ENCODE data around the gene DGKD. TPM values are rescaled to one million over a fixed set of nuclear protein-coding genes. Genes with fewer than 3 reads are reported as not detected.

DGKD gene
- total RNA-seq, 1 experiment from 2014 or later: 41.4 TPM

DNA sequence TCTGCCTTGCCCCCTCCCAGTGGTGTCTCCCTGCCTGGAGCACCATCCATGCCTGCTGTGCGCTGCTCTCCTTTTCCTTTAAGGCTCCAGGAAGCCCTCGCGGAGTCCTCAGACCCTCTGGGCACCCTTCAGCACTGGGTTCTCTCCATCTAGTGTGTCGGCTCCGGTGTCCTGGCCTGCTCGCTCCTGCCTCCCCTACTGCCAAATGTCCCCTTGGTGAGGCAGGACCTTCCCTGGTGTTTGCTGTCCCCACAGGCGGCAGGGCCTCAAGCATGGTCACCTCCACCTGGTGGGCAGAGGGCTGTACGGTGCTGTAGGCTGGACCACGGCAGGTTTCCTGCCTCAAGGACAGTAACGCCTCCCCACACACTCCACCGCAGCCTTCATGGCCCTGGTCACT, 90.2 kb downstream of the DGKD start:
- Mint-ChIP-seq H3K4me3 (no peak overlapping the region), H3K9me3 (no peaks in the 10 kb centered on the region), H3K4me1 (peaks cover 8% of the 10 kb centered on the region), H3K36me3 (peaks cover 17% of the 10 kb centered on the region), H3K27ac (no peak overlapping the region; the same call in 1 of the 2 replicates), H3K27me3 (ENCODE audit: low read depth) (no peaks in the 10 kb centered on the region)
- ChIA-PET CTCF (interaction anchor here (1.0 to 3.6 kb wide), 5 partner anchors 24 to 388 kb away, joined by 3 to 32 read pairs (median 21); partner anchors contain the start of gene DGKD), POLR2A (no interaction called here)
- ATAC-seq: no peak
- DNase-seq (ENCODE audit: low spot score): no peak
- TF ChIP-seq, protein P1, sequence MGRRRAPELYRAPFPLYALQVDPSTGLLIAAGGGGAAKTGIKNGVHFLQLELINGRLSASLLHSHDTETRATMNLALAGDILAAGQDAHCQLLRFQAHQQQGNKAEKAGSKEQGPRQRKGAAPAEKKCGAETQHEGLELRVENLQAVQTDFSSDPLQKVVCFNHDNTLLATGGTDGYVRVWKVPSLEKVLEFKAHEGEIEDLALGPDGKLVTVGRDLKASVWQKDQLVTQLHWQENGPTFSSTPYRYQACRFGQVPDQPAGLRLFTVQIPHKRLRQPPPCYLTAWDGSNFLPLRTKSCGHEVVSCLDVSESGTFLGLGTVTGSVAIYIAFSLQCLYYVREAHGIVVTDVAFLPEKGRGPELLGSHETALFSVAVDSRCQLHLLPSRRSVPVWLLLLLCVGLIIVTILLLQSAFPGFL (CRISPR knock-in tag; IDR thresholded peaks at IDR 0.05; ENCODE audit: borderline replicate concordance): no peak
- TF ChIP-seq FOXJ3 (CRISPR knock-in tag; IDR thresholded peaks at IDR 0.05; ENCODE audit: borderline replicate concordance) (no peak), TP53 (CRISPR knock-in tag; IDR thresholded peaks at IDR 0.05) (no peak), NFATC4 (CRISPR knock-in tag; IDR thresholded peaks at IDR 0.05) (no peak)

DNA sequence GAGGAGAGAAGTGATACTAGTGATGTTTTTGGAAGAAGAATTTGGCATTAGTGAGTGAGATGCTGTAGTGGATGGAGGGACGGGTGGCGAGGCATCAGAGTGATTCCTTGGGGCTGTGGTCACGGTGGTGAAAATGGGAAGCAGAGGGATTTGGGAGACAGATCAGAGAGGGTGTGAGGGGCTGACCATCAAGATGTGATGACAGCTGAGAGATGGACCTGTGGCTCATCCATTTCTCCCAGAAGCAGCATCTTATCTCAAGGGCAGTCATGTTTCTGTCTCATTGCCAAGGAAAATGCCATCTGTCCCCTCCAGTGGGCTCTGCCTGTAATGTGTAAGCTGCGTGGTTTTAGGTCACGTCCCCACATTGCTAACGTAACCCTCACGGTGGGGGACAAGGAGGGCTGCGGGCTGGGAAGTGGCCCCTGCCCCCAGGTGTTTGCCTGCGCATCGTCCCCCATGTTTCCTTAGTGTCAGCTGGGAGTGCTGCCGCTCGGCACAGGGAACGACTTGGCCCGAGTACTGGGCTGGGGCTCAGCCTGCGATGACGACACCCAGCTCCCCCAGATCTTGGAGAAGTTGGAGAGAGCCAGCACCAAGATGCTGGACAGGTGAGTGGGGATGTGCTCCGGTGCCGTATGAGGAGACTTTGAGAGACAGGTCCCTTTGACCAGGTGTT, 91.0 kb downstream of the DGKD start:
- Mint-ChIP-seq H3K27me3 (ENCODE audit: low read depth) (no peaks in the 10 kb centered on the region), H3K4me1 (peaks cover 8% of the 10 kb centered on the region), H3K27ac (0 out of 2 replicates have a peak overlapping the region, but pooled peaks have one; percentile 72), H3K9me3 (no peaks in the 10 kb centered on the region), H3K36me3 (peaks cover 17% of the 10 kb centered on the region), H3K4me3 (no peak overlapping the region)
- TF ChIP-seq NR2C2 (CRISPR knock-in tag; IDR thresholded peaks at IDR 0.05) (no peak), PRRX2 (CRISPR knock-in tag; IDR thresholded peaks at IDR 0.05) (no peak), ZNF219 (CRISPR knock-in tag; IDR thresholded peaks at IDR 0.05; ENCODE audit: borderline replicate concordance) (no peak), NR1H2 (CRISPR knock-in tag; IDR thresholded peaks at IDR 0.05) (no peak), TCF7 (CRISPR knock-in tag; IDR thresholded peaks at IDR 0.05; ENCODE audit: low read depth) (no peak), IRF2 (CRISPR knock-in tag; IDR thresholded peaks at IDR 0.05; ENCODE audit: borderline replicate concordance, low read depth) (no peak), SMAD4 (CRISPR knock-in tag; IDR thresholded peaks at IDR 0.05) (no peak), HMGA2 (CRISPR knock-in tag; IDR thresholded peaks at IDR 0.05) (no peak)
- TF ChIP-seq, protein P2, sequence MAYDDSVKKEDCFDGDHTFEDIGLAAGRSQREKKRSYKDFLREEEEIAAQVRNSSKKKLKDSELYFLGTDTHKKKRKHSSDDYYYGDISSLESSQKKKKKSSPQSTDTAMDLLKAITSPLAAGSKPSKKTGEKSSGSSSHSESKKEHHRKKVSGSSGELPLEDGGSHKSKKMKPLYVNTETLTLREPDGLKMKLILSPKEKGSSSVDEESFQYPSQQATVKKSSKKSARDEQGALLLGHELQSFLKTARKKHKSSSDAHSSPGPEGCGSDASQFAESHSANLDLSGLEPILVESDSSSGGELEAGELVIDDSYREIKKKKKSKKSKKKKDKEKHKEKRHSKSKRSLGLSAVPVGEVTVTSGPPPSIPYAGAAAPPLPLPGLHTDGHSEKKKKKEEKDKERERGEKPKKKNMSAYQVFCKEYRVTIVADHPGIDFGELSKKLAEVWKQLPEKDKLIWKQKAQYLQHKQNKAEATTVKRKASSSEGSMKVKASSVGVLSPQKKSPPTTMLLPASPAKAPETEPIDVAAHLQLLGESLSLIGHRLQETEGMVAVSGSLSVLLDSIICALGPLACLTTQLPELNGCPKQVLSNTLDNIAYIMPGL (CRISPR knock-in tag; IDR thresholded peaks at IDR 0.05): no peak
- TF ChIP-seq, protein P3, sequence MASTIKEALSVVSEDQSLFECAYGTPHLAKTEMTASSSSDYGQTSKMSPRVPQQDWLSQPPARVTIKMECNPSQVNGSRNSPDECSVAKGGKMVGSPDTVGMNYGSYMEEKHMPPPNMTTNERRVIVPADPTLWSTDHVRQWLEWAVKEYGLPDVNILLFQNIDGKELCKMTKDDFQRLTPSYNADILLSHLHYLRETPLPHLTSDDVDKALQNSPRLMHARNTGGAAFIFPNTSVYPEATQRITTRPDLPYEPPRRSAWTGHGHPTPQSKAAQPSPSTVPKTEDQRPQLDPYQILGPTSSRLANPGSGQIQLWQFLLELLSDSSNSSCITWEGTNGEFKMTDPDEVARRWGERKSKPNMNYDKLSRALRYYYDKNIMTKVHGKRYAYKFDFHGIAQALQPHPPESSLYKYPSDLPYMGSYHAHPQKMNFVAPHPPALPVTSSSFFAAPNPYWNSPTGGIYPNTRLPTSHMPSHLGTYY (CRISPR knock-in tag; IDR thresholded peaks at IDR 0.05): no peak
- TF ChIP-seq, protein P4, sequence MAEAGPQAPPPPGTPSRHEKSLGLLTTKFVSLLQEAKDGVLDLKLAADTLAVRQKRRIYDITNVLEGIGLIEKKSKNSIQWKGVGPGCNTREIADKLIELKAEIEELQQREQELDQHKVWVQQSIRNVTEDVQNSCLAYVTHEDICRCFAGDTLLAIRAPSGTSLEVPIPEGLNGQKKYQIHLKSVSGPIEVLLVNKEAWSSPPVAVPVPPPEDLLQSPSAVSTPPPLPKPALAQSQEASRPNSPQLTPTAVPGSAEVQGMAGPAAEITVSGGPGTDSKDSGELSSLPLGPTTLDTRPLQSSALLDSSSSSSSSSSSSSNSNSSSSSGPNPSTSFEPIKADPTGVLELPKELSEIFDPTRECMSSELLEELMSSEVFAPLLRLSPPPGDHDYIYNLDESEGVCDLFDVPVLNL (CRISPR knock-in tag; IDR thresholded peaks at IDR 0.05; ENCODE audit: borderline replicate concordance, low read depth): no peak
- TF ChIP-seq, protein P5, sequence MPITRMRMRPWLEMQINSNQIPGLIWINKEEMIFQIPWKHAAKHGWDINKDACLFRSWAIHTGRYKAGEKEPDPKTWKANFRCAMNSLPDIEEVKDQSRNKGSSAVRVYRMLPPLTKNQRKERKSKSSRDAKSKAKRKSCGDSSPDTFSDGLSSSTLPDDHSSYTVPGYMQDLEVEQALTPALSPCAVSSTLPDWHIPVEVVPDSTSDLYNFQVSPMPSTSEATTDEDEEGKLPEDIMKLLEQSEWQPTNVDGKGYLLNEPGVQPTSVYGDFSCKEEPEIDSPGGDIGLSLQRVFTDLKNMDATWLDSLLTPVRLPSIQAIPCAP (CRISPR knock-in tag; IDR thresholded peaks at IDR 0.05): no peak
- POLR2A ChIA-PET: no interaction called here
- no peak for ATAC-seq
- CTCF ChIA-PET: interaction anchor here (3.6 kb wide), 1 partner anchor 92 kb away, joined by 25 read pairs; the partner anchor contains the start of gene DGKD
- DNase-seq (ENCODE audit: low spot score): no peak

DNA sequence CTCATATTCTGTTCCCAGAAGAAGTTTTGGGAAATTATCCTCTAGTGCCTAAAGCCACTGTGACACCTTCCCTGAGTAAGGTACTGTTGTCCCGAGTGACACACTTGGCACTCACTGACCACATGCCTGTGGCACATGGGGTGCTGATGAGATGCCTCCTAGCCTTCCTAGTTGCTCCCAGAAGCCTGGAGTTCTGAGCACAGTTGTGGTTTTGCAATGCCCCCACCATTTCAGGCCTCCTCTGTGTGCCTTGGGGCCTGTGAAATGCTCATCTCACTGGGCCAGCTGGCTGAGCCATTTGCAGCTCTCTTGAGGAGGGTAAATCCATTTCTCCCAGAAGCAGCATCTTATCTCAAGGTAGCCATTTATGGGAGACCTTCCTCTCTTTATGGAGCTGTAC, 91.8 kb downstream of the DGKD start:
- Mint-ChIP-seq H3K27ac (no peak overlapping the region), H3K36me3 (peaks cover 19% of the 10 kb centered on the region), H3K4me1 (peaks cover 8% of the 10 kb centered on the region), H3K27me3 (ENCODE audit: low read depth) (no peaks in the 10 kb centered on the region), H3K9me3 (no peaks in the 10 kb centered on the region), H3K4me3 (no peak overlapping the region)
- POLR2A ChIA-PET: no interaction called here
- DNase-seq (ENCODE audit: low spot score) (no peak), ATAC-seq (no peak)
- CTCF ChIA-PET: interaction anchor here (3.6 kb wide), 1 partner anchor 92 kb away, joined by 25 read pairs; the partner anchor contains the start of gene DGKD
- TF ChIP-seq, protein P1 (CRISPR knock-in tag; IDR thresholded peaks at IDR 0.05; ENCODE audit: borderline replicate concordance): no peak
- TF ChIP-seq, protein P4 (CRISPR knock-in tag; IDR thresholded peaks at IDR 0.05; ENCODE audit: borderline replicate concordance, low read depth): no peak
- TF ChIP-seq, protein P6, sequence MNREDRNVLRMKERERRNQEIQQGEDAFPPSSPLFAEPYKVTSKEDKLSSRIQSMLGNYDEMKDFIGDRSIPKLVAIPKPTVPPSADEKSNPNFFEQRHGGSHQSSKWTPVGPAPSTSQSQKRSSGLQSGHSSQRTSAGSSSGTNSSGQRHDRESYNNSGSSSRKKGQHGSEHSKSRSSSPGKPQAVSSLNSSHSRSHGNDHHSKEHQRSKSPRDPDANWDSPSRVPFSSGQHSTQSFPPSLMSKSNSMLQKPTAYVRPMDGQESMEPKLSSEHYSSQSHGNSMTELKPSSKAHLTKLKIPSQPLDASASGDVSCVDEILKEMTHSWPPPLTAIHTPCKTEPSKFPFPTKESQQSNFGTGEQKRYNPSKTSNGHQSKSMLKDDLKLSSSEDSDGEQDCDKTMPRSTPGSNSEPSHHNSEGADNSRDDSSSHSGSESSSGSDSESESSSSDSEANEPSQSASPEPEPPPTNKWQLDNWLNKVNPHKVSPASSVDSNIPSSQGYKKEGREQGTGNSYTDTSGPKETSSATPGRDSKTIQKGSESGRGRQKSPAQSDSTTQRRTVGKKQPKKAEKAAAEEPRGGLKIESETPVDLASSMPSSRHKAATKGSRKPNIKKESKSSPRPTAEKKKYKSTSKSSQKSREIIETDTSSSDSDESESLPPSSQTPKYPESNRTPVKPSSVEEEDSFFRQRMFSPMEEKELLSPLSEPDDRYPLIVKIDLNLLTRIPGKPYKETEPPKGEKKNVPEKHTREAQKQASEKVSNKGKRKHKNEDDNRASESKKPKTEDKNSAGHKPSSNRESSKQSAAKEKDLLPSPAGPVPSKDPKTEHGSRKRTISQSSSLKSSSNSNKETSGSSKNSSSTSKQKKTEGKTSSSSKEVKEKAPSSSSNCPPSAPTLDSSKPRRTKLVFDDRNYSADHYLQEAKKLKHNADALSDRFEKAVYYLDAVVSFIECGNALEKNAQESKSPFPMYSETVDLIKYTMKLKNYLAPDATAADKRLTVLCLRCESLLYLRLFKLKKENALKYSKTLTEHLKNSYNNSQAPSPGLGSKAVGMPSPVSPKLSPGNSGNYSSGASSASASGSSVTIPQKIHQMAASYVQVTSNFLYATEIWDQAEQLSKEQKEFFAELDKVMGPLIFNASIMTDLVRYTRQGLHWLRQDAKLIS (CRISPR knock-in tag; IDR thresholded peaks at IDR 0.05; ENCODE audit: borderline replicate concordance): no peak
- no peak for TF ChIP-seq ELF4 (CRISPR knock-in tag; IDR thresholded peaks at IDR 0.05; ENCODE audit: low read depth)
